GM10847 (cell line): ENCODE results near the gene SHISA7.

Experiments used
- POLR2A ChIP-seq: IDR thresholded peaks from 2 replicates; pipeline ENCODE4 v1.6.1; 2011; ENCODE audit not compliant: insufficient read length; ENCODE audit errors: extremely low read depth

The SHISA7 gene

GRCh38 chr19:55443045-55443823 lies at the start of gene SHISA7:
Gene SHISA7 (minus strand): TSS chr19:55443300. CDS start chr19:55442863, 437 bp downstream.
- TF ChIP-seq POLR2A = no peak

- no peak for TF ChIP-seq POLR2A
Observed at GRCh38 chr19:55492362-55492944, 49.4 kb upstream of the SHISA7 start.

- TF ChIP-seq POLR2A = no peak
Observed at GRCh38 chr19:55491546-55492360, 48.7 kb upstream of the SHISA7 start.

- TF ChIP-seq POLR2A = no peak
Observed at GRCh38 chr19:55490478-55491432, 47.7 kb upstream of the SHISA7 start.

GRCh38 chr19:55489711-55490477 lies 46.8 kb upstream of the SHISA7 start:
- no peak for TF ChIP-seq POLR2A

GRCh38 chr19:55488986-55489710 lies 46.0 kb upstream of the SHISA7 start:
- TF ChIP-seq POLR2A = no peak

- TF ChIP-seq POLR2A = no peak
Observed at GRCh38 chr19:55487924-55488687, 45.0 kb upstream of the SHISA7 start, which contains the start of gene SSC5D. Gene SSC5D (plus strand): TSS chr19:55488436. CDS start chr19:55488590, 154 bp downstream.

- TF ChIP-seq POLR2A = no peak
Observed at GRCh38 chr19:55486971-55487923, 44.1 kb upstream of the SHISA7 start.

- no peak for TF ChIP-seq POLR2A
Observed at GRCh38 chr19:55486043-55486970, 43.2 kb upstream of the SHISA7 start.

GRCh38 chr19:55485439-55486011 lies 42.4 kb upstream of the SHISA7 start:
- TF ChIP-seq POLR2A = no peak
